CD4-positive, alpha-beta T cell treated with Interleukin-12 subunit alpha and Interleukin-12 subunit beta, for 1 hour (primary cell): ENCODE results near the gene CSRNP3.

Experiments
- DNase-seq: peaks from one replicate; pipeline ENCODE4 v3.0.0-alpha.2; 2020

Gene CSRNP3

DNA sequence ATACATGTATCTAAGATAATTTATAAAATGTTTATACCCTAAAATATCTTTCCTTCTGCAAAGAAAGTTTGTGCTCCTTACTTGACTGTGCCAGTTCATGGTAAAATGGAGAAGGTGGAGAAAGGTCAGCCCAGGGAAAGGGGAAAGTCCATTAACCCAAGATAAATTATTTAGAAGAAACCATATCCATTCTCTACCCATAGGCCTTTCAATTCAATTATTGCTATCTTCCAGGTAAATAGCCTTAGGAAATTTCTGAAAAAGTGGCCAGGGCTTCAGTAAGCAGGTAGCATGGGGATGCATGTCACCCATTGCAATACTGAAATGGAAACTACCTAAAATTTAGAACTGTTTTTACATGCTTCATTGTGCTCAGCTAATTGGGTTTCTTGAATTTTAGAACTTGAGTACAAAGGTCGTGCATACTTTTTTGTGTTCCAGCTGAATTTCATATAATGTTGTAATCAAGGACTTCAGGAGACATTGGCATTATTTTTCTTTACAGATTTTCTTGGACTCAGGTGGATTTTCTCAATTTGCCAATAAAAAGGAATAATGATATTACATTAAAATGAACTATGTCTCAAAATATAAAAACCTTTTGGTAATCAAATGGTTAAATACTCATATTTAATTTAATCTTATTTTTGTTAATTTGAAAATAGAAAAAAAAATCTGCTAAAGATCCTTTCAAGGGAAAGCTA, 124.9 kb downstream of the CSRNP3 start:
- no peak for DNase-seq

DNA sequence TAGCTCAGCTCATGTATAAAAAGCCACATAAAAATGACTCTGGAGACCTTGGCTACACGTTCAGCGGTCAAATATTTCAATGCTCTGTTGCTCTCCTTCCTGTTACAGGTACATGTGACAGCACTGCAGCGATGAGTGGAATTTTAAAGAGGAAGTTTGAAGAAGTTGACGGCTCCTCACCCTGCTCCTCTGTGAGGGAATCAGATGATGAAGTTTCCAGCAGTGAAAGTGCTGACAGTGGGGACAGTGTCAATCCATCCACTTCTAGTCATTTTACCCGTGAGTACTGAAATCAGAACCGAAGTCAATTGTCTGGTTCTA, 125.4 kb downstream of the CSRNP3 start:
- no peak for DNase-seq

GRCh38 chr2:165596788-165597187, 127.3 kb downstream of the CSRNP3 start:
- DNase-seq, result no peak

- DNase-seq, result no peak
These were observed 131.8 kb downstream of the CSRNP3 start for GRCh38 chr2:165601065-165601830.

- DNase-seq, result no peak
These were observed 132.5 kb downstream of the CSRNP3 start for GRCh38 chr2:165601928-165602521.

DNA sequence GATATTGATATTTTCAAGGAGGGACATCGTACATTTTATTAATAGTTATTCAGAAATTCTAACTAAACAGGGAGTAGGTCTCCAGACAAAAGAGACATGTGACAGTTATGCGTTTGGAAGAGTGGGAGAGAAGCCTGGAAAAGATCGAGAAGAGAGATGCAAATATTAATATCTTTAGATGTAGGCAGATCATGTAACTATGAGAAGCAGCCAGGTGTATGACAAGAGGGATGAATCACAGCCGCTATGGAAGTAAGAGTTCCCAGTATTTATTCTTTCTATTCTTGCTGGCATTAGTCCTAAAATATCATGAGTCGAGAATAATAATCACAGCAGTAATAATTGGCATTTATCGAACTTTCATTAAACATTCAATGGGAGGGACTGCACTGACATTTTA, 140.2 kb downstream of the CSRNP3 start:
- no peak for DNase-seq

DNA sequence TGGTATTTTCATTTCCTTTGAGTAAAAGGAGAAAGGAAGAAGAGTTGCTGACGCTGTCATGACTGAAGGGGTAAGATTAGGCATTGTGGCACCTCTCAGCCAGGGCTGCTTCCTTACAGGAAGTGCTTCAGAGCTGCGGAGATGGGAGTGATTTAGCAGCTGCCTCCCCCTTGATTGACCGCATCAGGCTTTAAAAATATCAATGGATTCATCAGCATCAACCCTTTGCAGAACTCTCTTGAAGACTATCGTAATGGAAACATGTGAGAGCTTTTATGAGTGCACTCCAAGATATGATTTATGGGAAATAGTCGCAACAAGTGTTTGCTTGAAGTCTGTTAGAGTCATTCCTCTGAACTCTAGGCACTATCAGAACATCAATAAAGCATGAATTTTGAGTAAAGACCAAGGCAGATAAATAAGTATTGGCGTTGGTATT, 141.1 kb downstream of the CSRNP3 start:
- no peak for DNase-seq

DNA sequence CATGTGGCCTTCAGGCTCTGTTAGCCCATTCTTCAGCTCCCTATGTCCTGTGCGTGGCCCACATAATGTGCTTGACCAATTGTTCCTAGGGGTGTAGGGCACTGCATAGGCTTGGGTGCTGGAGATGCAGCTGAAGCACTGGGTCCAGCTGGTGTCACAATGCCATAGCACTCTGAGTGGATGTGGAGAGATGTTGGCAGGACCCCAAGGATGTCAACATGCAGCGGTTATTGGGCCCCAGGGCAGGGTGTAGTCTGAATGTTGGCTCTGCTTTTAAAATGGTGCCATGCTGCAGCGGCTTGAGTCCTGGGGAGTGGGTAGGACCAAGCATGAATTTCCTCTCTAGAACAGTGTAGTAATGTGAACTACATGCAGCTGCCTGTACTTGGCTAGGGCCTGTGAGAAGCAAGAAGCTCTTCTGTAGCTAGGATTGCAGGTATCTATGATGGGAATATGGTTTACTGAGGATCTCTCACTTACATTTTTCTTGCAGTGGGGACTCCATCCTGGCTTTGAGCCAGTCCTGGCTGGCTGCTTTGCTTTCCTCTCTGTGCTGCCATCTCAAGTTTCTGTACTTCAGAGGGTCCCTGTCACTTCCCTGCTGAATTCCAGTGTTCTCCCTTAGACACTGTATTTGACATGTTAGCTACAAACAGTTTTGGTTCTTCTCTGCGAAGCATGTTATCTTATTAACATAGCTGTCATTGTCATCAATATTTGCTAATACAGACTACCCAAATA, 148.4 kb downstream of the CSRNP3 start:
- no peak for DNase-seq

DNA sequence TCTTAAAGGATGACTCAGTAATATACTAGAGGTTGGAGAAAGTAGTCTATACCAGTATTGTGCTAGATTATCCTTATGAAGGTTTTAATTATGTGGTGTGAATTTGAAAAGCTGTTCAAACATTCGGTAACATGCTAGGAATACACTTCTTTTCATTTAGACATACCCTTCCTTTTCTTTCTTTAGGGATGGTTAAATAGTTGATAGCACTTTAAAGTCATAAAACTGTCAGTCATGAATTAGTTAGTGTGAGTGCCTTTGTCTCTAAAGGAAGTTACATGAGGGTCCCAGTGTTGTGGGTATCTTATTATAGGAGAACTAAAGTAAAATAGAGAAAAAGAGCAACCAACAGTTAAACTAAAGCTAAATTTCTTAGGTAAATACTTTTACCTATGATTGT, 149.3 kb downstream of the CSRNP3 start:
- DNase-seq, result no peak

DNA sequence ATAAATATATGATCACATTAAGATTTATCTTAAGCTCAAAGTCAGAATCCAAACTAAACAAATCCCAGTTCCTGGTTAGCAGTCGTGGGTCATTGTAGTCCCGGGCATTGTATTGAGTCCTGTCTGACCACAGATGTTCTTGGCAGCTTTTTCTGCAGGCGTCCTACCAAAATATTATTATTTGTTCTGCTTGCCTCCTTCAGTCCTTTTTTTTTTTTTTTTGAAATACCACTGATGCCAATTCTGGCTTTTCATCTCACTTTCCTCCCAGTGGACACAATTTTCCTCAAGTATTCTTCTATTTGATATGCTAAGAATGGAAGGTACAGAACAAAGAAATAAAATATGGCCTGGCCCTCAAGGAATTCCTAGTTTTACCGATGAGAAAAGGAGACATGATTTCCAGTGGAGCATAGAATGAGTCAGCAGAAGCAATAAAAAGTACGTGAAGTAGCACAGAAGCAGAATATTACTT, 151.6 kb downstream of the CSRNP3 start:
- no peak for DNase-seq

DNA sequence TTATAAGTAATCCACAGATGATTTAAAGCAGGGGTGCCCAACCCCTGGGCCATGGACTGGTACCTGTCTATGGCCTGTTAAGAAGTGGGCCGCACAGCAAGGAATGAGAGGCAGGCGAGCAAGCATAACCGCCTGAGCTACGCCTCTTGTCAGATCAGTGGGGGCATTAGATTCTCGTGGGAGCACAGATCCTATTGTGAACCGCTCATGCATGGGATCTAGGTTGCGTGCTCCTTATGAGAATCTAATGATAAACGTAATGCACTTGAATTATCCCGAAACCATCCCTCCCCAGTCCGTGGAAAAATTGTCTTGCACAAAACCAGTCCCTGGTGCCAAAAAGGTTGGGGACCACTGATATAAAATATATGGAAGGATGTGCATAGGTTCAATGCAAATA, 153.7 kb downstream of the CSRNP3 start:
- DNase-seq, result no peak

GRCh38 chr2:165623783-165624469, 154.4 kb downstream of the CSRNP3 start:
- DNase-seq, result no peak

DNA sequence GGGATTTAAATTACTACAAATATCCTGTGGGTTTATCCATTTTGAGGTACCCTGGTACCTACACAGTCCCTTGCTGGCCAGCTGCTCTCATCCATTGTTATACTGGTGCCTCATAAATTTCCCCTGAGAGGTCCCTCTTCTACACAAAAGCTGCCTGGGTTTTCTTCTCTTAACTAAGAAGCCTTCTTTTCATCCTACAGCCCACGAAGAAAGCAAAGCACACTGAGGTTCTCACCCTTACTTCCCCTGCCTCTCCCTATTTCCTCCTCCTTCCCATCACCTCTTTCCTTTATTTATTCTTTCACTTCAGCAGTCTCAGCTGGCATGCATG, 154.9 kb downstream of the CSRNP3 start:
- DNase-seq, result no peak

DNA sequence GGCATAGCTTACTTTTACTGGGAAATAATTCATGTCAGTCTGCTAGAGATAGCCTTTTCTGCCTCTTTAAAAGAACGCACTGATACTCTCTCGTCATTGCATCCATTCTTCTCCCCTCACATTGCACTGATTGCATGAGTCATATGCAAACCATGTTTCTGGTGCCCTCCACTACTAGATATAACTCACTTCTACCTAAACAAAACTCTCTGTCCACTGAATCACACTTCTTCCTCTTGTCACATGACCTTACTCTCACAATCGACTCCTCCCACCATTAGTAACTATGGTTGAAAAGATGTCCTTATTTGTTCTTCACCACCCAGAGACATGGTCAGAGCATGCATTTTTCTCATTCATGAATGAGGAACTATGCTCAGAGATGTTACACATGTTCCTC, 158.0 kb downstream of the CSRNP3 start:
- DNase-seq, result no peak

- DNase-seq, result no peak
These were observed 160.3 kb downstream of the CSRNP3 start for GRCh38 chr2:165629776-165630175.

DNA sequence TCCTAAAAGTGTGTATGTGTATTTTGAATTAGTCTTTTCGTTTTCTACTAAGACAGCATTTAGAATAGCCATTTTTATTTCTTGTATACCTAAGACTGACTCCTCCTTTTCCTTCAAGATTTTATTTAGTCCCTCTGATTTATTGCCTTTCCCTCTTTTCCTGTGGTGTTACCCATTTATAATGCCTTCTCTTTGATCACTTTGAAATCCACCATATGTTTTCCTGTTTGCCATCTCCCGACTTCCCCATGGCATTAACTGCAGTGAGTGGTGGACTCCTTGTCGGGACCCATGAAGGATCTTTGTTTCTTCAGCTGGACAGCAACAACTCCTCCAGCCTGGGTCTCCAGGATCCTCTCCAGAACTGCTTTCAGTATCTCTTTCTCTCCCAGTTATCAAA, 160.7 kb downstream of the CSRNP3 start:
- DNase-seq, result no peak

GRCh38 chr2:165631089-165631488, 161.6 kb downstream of the CSRNP3 start:
- no peak for DNase-seq

GRCh38 chr2:165632594-165632993, 163.1 kb downstream of the CSRNP3 start:
- no peak for DNase-seq

- DNase-seq, result no peak
These were observed 163.9 kb downstream of the CSRNP3 start for GRCh38 chr2:165633431-165633830.

GRCh38 chr2:165634282-165634681, 164.8 kb downstream of the CSRNP3 start:
- DNase-seq, result no peak

GRCh38 chr2:165634855-165635254, 165.4 kb downstream of the CSRNP3 start:
- no peak for DNase-seq

DNA sequence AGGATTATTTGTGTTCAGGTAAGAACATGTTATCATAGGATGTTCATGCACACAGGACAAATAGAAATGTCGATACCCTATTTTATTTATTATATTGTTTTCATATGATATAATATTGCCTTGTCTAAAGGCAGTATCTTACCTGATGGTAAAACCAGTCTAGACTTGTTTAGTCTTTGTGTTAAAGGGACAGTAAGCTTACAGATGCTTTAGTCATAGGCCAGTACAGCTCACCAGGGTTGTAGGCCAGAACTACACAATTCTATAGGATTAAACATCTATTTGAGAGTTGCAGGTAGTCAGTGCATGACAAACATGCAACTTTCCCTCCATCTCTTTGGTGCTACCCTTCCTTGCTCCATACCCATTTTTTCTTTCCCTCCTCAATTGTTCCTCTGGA, 166.0 kb downstream of the CSRNP3 start:
- DNase-seq, result no peak

DNA sequence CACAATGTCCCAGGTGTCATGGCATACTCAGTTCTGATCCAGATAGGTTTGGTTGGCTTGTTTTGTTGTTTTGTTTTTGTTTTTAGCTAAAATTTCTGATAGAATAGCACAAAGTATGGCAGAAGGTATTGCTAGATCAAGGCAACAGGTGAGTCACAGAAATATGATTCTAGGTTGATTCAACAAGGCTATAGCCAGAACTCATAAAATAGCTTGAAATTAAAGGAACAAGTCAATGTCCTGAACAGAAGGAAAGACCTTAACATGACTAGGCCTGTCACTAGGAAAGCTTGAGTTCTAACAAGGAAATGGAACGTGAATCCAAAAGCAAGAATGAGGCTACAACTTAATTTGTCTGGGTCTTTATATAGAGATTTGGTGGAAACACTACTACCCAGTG, 167.5 kb downstream of the CSRNP3 start:
- DNase-seq, result no peak
